Bone marrow (tissue), 2 donors: ENCODE data around the gene MAPT.
"Not testable (repeated sequence)": the region's sequence is repeated elsewhere in the genome, so short reads cannot be mapped to it uniquely, and the experiment has no call there.

Experiments
- DNase-seq, 2 donors: peaks; one replicate each; lab custom pipeline; 2025; lab: John Stamatoyannopoulos, UW

The MAPT gene

GRCh38 chr17:45953561-45953960 is 59.2 kb downstream of the MAPT start:
- no peak for DNase-seq

- no peak for DNase-seq
Observed at GRCh38 chr17:45954914-45955313, 60.6 kb downstream of the MAPT start.

GRCh38 chr17:45955326-45955725 is 61.0 kb downstream of the MAPT start:
- no peak for DNase-seq

DNA sequence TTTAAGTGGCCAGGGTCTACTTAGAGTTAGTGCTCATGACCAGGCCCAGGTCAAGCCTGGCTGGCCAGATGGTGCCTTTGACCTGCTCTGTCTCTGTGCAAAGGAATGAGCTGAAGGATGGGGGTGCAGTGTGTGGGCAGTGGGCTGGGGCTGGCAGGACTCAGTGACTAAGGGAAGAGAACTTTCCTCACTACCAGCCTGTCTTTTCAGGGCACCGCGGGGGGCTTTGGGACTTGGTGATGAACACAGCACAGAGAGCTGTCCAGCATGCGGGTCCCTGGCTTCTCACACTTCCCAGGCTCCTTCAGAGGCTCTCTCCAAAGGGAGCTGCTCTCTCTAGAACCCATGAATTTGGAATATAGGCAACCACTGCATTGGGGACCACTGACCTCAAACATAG is 61.7 kb downstream of the MAPT start:
- no peak for DNase-seq

DNA sequence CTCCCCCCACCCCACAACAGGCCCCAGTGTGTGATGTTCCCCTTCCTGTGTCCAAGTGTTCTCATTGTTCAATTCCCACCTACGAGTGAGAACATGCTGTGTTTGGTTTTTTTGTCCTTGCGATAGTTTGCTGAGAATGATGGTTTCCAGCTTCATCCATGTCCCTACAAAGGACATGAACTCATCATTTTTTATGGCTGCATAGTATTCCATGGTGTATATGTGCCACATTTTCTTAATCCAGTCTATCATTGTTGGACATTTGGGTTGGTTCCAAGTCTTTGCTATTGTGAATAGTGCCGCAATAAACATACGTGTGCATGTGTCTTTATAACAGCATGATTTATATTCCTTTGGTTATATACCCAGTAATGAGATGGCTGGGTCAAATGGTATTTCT is 62.4 kb downstream of the MAPT start:
- not testable (repeated sequence) for DNase-seq

GRCh38 chr17:45958307-45958706 is 64.0 kb downstream of the MAPT start:
- no peak for DNase-seq

- DNase-seq = no peak
Observed at GRCh38 chr17:45958994-45959665, 64.8 kb downstream of the MAPT start.

DNA sequence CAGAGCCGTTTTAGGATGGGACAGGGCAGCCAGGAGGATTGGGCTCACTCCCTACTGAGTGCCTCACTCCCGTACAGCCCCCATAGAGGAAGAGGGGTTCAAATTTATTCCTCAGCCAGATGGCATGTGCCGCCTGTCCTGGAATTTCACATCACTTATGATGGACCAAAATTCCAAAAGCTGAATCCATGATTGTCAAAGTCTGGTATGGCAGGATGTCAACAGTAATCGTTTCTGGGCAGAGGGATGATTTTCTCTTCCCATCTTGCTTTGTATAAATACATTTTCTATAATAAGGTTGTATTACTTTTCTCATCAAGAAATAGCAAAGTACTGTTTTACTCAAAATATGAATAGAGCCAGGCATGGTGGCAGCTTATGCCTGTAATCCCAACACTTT is 66.0 kb downstream of the MAPT start:
- no peak for DNase-seq

DNA sequence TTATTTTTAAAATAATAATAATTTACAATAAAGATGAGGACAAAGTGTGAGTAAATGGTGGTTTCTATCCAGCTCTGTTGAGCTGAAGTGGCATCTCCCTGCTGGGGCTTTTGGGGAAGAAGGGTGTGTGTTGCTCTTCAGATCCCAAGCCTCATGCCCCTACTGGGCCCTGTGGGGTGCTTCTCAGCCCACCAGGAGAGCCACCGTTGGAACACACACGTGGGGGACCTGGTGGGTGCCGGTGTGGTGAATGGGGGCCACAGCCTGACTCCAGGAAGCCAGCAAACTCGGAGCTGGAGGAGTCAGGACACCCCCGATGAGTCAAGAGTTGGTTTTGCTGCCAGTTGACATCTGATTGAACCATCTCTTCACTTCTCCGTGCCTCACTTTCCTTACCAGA is 66.9 kb downstream of the MAPT start:
- no peak for DNase-seq

DNA sequence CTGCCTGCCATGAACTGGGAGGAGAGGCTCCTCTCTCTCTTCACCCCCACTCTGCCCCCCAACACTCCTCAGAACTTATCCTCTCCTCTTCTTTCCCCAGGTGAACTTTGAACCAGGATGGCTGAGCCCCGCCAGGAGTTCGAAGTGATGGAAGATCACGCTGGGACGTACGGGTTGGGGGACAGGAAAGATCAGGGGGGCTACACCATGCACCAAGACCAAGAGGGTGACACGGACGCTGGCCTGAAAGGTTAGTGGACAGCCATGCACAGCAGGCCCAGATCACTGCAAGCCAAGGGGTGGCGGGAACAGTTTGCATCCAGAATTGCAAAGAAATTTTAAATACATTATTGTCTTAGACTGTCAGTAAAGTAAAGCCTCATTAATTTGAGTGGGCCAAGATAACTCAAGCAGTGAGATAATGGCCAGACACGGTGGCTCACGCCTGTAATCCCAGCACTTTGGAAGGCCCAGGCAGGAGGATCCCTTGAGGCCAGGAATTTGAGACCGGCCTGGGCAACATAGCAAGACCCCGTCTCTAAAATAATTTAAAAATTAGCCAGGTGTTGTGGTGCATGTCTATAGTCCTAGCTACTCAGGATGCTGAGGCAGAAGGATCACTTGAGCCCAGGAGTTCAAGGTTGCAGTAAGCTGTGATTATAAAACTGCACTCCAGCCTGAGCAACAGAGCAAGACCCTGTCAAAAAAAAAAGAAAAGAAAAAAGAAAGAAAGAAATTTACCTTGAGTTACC is 68.0 kb downstream of the MAPT start:
- no peak for DNase-seq

GRCh38 chr17:45963283-45963682 is 68.9 kb downstream of the MAPT start:
- DNase-seq = no peak

DNA sequence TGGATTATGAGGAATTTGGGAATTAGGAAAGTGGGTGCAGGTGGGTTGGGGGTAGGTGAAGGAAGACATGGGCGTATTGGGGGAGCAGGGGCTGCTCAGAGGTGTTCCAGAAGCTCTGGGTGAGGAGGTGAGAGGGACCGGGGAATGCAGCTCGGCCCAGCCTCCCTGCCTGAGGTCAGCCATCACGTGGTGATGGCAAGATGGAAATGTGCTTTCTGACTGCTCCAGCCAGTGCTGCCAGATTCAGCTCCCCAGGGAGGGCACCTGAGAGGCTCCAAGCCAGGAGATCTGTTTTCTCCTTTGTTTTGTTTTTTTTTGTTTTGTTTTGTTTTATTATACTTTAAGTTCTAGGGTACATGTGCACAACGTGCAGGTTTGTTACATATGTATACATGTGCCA is 69.5 kb downstream of the MAPT start:
- no peak for DNase-seq

- DNase-seq = no peak
Observed at GRCh38 chr17:45964634-45965033, 70.3 kb downstream of the MAPT start.

GRCh38 chr17:45965812-45966211 is 71.5 kb downstream of the MAPT start:
- DNase-seq = no peak

DNA sequence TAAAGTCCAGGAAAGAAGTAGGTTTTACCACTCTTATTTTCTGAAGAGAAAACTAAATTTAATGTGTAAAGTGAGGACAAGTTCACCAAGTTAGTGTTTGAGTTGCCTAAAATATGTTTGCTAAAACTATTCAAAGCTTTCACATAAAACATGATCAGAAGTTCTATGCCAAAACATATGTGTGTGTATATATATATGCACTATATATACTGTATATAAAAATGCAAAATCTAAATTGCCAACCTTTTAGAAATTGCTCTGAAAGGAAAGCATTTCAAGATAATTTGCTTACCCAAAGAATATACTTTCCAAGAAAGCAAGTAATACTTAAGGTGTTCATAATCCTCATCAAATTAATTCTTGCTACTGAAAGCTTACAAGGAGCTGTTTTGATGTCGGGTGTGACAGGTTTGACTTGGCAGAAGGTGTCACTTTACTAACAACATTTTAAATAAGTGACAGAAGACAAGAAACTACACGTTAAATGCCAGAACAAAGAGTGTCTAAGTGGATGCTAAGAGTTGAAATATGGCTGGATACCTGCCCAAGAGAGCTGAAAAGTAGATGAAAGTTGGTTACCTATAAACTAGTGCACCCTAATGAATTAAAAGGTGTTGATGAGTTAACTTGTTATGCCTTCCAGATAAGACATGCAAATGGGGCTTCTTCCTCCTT is 72.4 kb downstream of the MAPT start:
- DNase-seq = no peak

DNA sequence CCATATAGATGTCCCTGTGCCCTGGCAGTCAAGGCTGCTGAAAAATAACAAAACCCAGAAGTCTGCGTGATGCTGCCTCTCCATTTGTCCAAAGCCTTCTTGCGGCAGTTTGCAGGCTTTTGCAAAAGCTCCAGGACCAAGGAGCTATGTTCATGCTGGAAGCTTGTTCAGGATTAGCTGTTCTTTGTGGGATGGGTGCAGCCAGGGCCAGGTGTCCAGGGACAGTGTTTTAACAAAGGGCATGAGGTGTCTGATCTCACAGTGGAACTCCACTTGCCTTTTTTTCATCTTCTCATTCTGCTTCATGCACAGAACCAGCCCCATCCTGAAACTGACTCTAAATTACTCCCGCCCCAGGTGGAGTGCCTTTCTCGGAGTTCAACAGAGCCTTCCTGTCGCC is 73.0 kb downstream of the MAPT start:
- no peak for DNase-seq

GRCh38 chr17:45968732-45969131 is 74.4 kb downstream of the MAPT start:
- DNase-seq = no peak

GRCh38 chr17:45969726-45970125 is 75.4 kb downstream of the MAPT start:
- DNase-seq = no peak

- DNase-seq = no peak
Observed at GRCh38 chr17:45970659-45971058, 76.3 kb downstream of the MAPT start.

DNA sequence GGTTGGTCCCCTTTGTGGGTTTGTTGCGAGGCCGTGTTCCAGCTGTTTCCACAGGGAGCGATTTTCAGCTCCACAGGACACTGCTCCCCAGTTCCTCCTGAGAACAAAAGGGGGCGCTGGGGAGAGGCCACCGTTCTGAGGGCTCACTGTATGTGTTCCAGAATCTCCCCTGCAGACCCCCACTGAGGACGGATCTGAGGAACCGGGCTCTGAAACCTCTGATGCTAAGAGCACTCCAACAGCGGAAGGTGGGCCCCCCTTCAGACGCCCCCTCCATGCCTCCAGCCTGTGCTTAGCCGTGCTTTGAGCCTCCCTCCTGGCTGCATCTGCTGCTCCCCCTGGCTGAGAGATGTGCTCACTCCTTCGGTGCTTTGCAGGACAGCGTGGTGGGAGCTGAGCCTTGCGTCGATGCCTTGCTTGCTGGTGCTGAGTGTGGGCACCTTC is 77.4 kb downstream of the MAPT start:
- DNase-seq = no peak

DNA sequence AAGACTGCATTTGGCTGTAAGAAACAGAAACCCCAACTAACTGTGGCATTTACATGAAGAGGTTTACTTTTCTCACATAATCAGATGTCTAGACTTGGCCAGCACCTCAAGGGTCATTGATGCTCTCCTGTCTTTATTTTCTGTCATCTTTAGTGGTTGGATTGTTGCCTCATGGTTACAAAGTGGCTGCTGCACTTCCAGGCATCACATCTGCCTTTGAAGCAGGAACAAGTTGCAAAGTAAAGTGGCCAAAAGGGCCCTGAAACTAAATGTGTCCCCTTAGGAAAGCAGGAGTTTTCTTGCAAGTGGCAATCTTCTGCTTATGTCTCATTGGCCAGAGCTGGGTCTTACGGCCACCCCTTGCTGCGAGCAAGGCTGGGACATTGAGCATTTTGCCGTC is 78.2 kb downstream of the MAPT start:
- no peak for DNase-seq

DNA sequence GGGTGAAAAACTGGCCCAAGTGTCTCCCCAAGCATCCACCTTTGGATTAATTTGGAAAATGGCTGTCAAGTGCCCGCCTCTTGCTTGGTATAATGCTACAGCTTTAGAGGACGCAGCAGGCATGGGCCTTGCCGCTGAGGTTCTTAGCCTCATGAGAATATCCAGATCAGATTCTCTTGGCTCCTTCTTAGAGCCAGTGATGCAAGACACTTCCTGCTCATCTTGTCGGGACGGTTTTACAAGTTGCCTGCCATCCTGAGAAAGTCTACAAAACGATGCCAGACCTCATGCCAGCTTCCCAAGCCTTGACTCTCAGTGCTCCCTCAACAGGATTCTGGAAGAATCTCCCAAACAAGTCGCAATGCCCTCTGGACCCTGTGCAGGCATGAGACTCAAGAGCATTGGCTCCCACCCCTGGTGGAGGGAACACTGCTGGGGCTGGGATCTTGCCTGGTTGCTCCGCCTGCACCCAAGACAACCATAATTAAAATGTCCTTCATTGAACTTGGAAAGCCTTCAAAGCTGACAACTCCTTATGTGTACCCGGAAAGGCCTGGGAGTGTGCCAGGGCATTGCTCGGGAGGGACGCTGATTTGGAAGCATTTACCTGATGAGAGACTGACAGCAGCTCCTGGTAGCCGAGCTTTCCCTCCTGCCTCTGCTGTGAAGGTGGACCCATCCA is 78.9 kb downstream of the MAPT start:
- no peak for DNase-seq
